Measurements from ENCODE around the gene MS4A7. TPM values are rescaled to one million over a fixed set of nuclear protein-coding genes. Genes with fewer than 3 reads are reported as not detected.

Gene MS4A7
- total RNA-seq, 3 donors from 2014 or later (not counting 1 experiment from before 2014, with no cell fraction given), result 4.8 to 44.3 (median 8.0) TPM

GRCh38 chr11:60336767-60337391, 41.5 kb upstream of the MS4A7 start:
- Histone ChIP-seq H3K4me1 (ENCODE audit: control insufficient read depth, insufficient read depth, low read length) (no peaks in the 10 kb centered on the region), H3K27ac (ENCODE audit: low read length) (no peak overlapping the region), H3K36me3 (ENCODE audit: control insufficient read depth, insufficient read depth, low read length) (no peaks in the 10 kb centered on the region), H3K9me3 (ENCODE audit: control insufficient read depth, insufficient read depth, low read length) (no peaks in the 10 kb centered on the region), H3K4me3 (ENCODE audit: low read length) (no peak overlapping the region), H3K27me3 (ENCODE audit: control insufficient read depth, insufficient read depth, low read length) (no peaks in the 10 kb centered on the region)
- DNase-seq (no peak), ATAC-seq (no peak)
- Mint-ChIP-seq H3K4me1 (no peaks in the 10 kb centered on the region), H3K27ac (no peak overlapping the region), H3K27me3 (ENCODE audit: low read depth in 2 of 2) (peaks cover 6 to 11% of the 10 kb centered on the region in 2 donors), H3K36me3 (no peaks in the 10 kb centered on the region), H3K9me3 (no peaks in the 10 kb centered on the region), H3K4me3 (no peak overlapping the region)
- intact Hi-C loops (cut with micrococcal nuclease), result no loop called here
- WGBS (ENCODE audit: insufficient coverage), result 95% methylated on average over 7 of the region's 7 CpGs
- TF ChIP-seq CTCF (IDR thresholded peaks at IDR 0.05), result no peak

- Histone ChIP-seq H3K9me3 (ENCODE audit: control insufficient read depth, insufficient read depth, low read length) (no peaks in the 10 kb centered on the region), H3K4me1 (ENCODE audit: control insufficient read depth, insufficient read depth, low read length) (no peaks in the 10 kb centered on the region), H3K4me3 (ENCODE audit: low read length) (no peak overlapping the region), H3K27ac (ENCODE audit: low read length) (no peak overlapping the region), H3K27me3 (ENCODE audit: control insufficient read depth, insufficient read depth, low read length) (no peaks in the 10 kb centered on the region), H3K36me3 (ENCODE audit: control insufficient read depth, insufficient read depth, low read length) (no peaks in the 10 kb centered on the region)
- no peak for TF ChIP-seq CTCF (IDR thresholded peaks at IDR 0.05)
- H3K27me3 Mint-ChIP-seq (ENCODE audit: low read depth in 2 of 2), result peaks cover 7 to 9% of the 10 kb centered on the region in 2 donors
- intact Hi-C loops (cut with micrococcal nuclease), result no loop called here
- ATAC-seq, result no peak
- 55% methylated on average over 1 of the region's 2 CpGs for WGBS (ENCODE audit: insufficient coverage)
- DNase-seq, result no peak
- H3K36me3 Mint-ChIP-seq, result no peaks in the 10 kb centered on the region
- H3K27ac Mint-ChIP-seq, result no peak overlapping the region
- H3K9me3 Mint-ChIP-seq, result no peaks in the 10 kb centered on the region
- H3K4me3 Mint-ChIP-seq, result no peak overlapping the region
- H3K4me1 Mint-ChIP-seq, result no peaks in the 10 kb centered on the region
These were observed 40.3 kb upstream of the MS4A7 start for GRCh38 chr11:60338053-60338452.

- Mint-ChIP-seq H3K27ac (no peak overlapping the region), H3K4me1 (no peaks in the 10 kb centered on the region), H3K9me3 (no peaks in the 10 kb centered on the region), H3K4me3 (no peak overlapping the region), H3K36me3 (no peaks in the 10 kb centered on the region), H3K27me3 (ENCODE audit: low read depth in 2 of 2) (peaks cover 7 to 11% of the 10 kb centered on the region in 2 donors)
- Histone ChIP-seq H3K4me1 (ENCODE audit: control insufficient read depth, insufficient read depth, low read length) (no peaks in the 10 kb centered on the region), H3K4me3 (ENCODE audit: low read length) (no peak overlapping the region), H3K27ac (ENCODE audit: low read length) (no peak overlapping the region), H3K9me3 (ENCODE audit: control insufficient read depth, insufficient read depth, low read length) (no peaks in the 10 kb centered on the region), H3K27me3 (ENCODE audit: control insufficient read depth, insufficient read depth, low read length) (no peaks in the 10 kb centered on the region), H3K36me3 (ENCODE audit: control insufficient read depth, insufficient read depth, low read length) (no peaks in the 10 kb centered on the region)
- WGBS (ENCODE audit: insufficient coverage), result 55% methylated on average over 1 of the region's 3 CpGs
- no peak for TF ChIP-seq CTCF (IDR thresholded peaks at IDR 0.05)
- intact Hi-C loops (cut with micrococcal nuclease), result no loop called here
- DNase-seq (no peak), ATAC-seq (no peak)
These were observed 39.0 kb upstream of the MS4A7 start for GRCh38 chr11:60339356-60339755.

Data from natural killer cell (primary cell).